ENCODE results near the gene LRP1.

Gene LRP1

GRCh38 chr12:57232156-57232756 lies 104.0 kb downstream of the LRP1 start:
- in situ Hi-C loops (cut with HindIII; ENCODE audit: low sequenced_read_pairs): loop anchor here (10.0 kb wide), 1 partner anchor 47 kb away; no protein-coding TSS in a partner anchor
- DNase-seq (ENCODE audit: low read depth): no peak
- TF ChIP-seq, protein P1, sequence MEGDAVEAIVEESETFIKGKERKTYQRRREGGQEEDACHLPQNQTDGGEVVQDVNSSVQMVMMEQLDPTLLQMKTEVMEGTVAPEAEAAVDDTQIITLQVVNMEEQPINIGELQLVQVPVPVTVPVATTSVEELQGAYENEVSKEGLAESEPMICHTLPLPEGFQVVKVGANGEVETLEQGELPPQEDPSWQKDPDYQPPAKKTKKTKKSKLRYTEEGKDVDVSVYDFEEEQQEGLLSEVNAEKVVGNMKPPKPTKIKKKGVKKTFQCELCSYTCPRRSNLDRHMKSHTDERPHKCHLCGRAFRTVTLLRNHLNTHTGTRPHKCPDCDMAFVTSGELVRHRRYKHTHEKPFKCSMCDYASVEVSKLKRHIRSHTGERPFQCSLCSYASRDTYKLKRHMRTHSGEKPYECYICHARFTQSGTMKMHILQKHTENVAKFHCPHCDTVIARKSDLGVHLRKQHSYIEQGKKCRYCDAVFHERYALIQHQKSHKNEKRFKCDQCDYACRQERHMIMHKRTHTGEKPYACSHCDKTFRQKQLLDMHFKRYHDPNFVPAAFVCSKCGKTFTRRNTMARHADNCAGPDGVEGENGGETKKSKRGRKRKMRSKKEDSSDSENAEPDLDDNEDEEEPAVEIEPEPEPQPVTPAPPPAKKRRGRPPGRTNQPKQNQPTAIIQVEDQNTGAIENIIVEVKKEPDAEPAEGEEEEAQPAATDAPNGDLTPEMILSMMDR (IDR thresholded peaks at IDR 0.05; ENCODE audit: low read depth, low read length, missing control alignments): no peak
- H3K4me3 ChIP-seq (ENCODE audit: low read depth, low read length): no peak overlapping the region

- DNase-seq (ENCODE audit: low read depth): no peak
- in situ Hi-C loops (cut with HindIII; ENCODE audit: low sequenced_read_pairs): loop anchor here (10.0 kb wide), 1 partner anchor 49 kb away; no protein-coding TSS in a partner anchor
- no peak overlapping the region for H3K4me3 ChIP-seq (ENCODE audit: low read depth, low read length)
- TF ChIP-seq, protein P1 (IDR thresholded peaks at IDR 0.05; ENCODE audit: low read depth, low read length, missing control alignments): no peak
Observed at GRCh38 chr12:57233357-57234232, 105.3 kb downstream of the LRP1 start.

GRCh38 chr12:57234233-57234570 lies 105.9 kb downstream of the LRP1 start:
- in situ Hi-C loops (cut with HindIII; ENCODE audit: low sequenced_read_pairs): loop anchor here (10.0 kb wide), 1 partner anchor 49 kb away; no protein-coding TSS in a partner anchor
- H3K4me3 ChIP-seq (ENCODE audit: low read depth, low read length): no peak overlapping the region
- TF ChIP-seq, protein P1 (IDR thresholded peaks at IDR 0.05; ENCODE audit: low read depth, low read length, missing control alignments): no peak
- DNase-seq (ENCODE audit: low read depth): no peak

GRCh38 chr12:57234571-57235016 lies 106.3 kb downstream of the LRP1 start:
- H3K4me3 ChIP-seq (ENCODE audit: low read depth, low read length): no peak overlapping the region
- no peak for DNase-seq (ENCODE audit: low read depth)

GRCh38 chr12:57235017-57235727 lies 106.9 kb downstream of the LRP1 start:
- TF ChIP-seq, protein P1 (IDR thresholded peaks at IDR 0.05; ENCODE audit: low read depth, low read length, missing control alignments): no peak
- H3K4me3 ChIP-seq (ENCODE audit: low read depth, low read length): no peak overlapping the region
- in situ Hi-C loops (cut with HindIII; ENCODE audit: low sequenced_read_pairs): loop anchor here (10.0 kb wide), 1 partner anchor 50 kb away; no protein-coding TSS in a partner anchor
- no peak for DNase-seq (ENCODE audit: low read depth)

More at GRCh38 chr12:57234571-57235016, 106.3 kb downstream of the LRP1 start:
- in situ Hi-C loops (cut with HindIII; ENCODE audit: low sequenced_read_pairs): loop anchor here (10.0 kb wide), 1 partner anchor 50 kb away; no protein-coding TSS in a partner anchor
- TF ChIP-seq, protein P1 (IDR thresholded peaks at IDR 0.05; ENCODE audit: low read depth, low read length, missing control alignments): no peak

DNA sequence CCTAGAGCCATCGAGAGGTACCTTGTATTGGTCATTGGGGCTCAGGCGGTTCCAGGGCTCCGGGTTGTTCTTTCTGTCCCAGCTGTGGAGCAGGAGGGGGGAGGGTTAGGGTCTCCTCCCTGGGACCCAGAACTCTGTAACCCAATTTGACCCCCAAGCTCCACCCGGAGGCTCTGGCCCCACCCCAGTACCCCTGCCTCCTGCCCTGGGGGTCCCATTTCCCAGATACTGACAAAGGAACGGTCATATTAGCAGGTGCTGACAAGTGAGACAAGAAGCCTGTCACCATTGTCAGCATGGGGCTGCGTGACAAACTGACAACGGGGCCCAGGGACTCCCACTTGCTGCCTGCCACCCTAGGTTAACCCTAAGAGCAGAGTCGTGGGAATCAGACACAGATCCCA lies 107.4 kb downstream of the LRP1 start:
- in situ Hi-C loops (cut with HindIII; ENCODE audit: low sequenced_read_pairs): loop anchor here (10.0 kb wide), 1 partner anchor 51 kb away; no protein-coding TSS in a partner anchor
- no peak for DNase-seq (ENCODE audit: low read depth)
- TF ChIP-seq, protein P1 (IDR thresholded peaks at IDR 0.05; ENCODE audit: low read depth, low read length, missing control alignments): no peak
- H3K4me3 ChIP-seq (ENCODE audit: low read depth, low read length): no peak overlapping the region
